ENCODE data around the gene GPHN.

The GPHN gene

GRCh38 chr14:66507722-66508546 lies at the start of gene GPHN:
Gene GPHN (plus strand): TSS chr14:66508147.
- H3K36me3 Mint-ChIP-seq (ENCODE audit: low read depth): peaks cover 19% of the 10 kb centered on the region
- intact Hi-C loops (cut with micrococcal nuclease): loop anchor here (5.0 kb wide), 1 partner anchor 734 kb away; the partner anchor contains the start of gene PALS1
- peak within 1 kb of the TSS; percentile 87 for H3K27ac Mint-ChIP-seq
- H3K4me1 Mint-ChIP-seq (ENCODE audit: low read depth): peaks cover 17% of the 10 kb centered on the region
- H3K27me3 Mint-ChIP-seq: peaks cover 22% of the 10 kb centered on the region
- H3K4me3 Mint-ChIP-seq: peak within 1 kb of the TSS; percentile 88
- H3K9me3 Mint-ChIP-seq: no peaks in the 10 kb centered on the region

- H3K27ac Mint-ChIP-seq: no peak overlapping the region
- H3K9me3 Mint-ChIP-seq: peaks cover 9% of the 10 kb centered on the region
- no peaks in the 10 kb centered on the region for H3K4me1 Mint-ChIP-seq (ENCODE audit: low read depth)
- no peaks in the 10 kb centered on the region for H3K36me3 Mint-ChIP-seq (ENCODE audit: low read depth)
- no peaks in the 10 kb centered on the region for H3K27me3 Mint-ChIP-seq
- intact Hi-C loops (cut with micrococcal nuclease): no loop called here
- H3K4me3 Mint-ChIP-seq: no peak overlapping the region
Observed at GRCh38 chr14:66459603-66460002, 48.3 kb upstream of the GPHN start.

GRCh38 chr14:66464261-66464660 lies 43.7 kb upstream of the GPHN start:
- Mint-ChIP-seq H3K9me3 (peaks cover 14% of the 10 kb centered on the region), H3K27ac (no peak overlapping the region), H3K36me3 (ENCODE audit: low read depth) (no peaks in the 10 kb centered on the region), H3K4me1 (ENCODE audit: low read depth) (no peaks in the 10 kb centered on the region), H3K27me3 (no peaks in the 10 kb centered on the region), H3K4me3 (no peak overlapping the region)
- intact Hi-C loops (cut with micrococcal nuclease): no loop called here

- H3K4me1 Mint-ChIP-seq (ENCODE audit: low read depth): no peaks in the 10 kb centered on the region
- intact Hi-C loops (cut with micrococcal nuclease): no loop called here
- no peaks in the 10 kb centered on the region for H3K36me3 Mint-ChIP-seq (ENCODE audit: low read depth)
- H3K9me3 Mint-ChIP-seq: peaks cover 44% of the 10 kb centered on the region
- H3K4me3 Mint-ChIP-seq: no peak overlapping the region
- no peaks in the 10 kb centered on the region for H3K27me3 Mint-ChIP-seq
- no peak overlapping the region for H3K27ac Mint-ChIP-seq
Observed at GRCh38 chr14:66468778-66469367, 39.1 kb upstream of the GPHN start.

GRCh38 chr14:66471584-66471983 lies 36.4 kb upstream of the GPHN start:
- intact Hi-C loops (cut with micrococcal nuclease): no loop called here

GRCh38 chr14:66472251-66472650 lies 35.7 kb upstream of the GPHN start:
- peaks cover 30% of the 10 kb centered on the region for H3K9me3 Mint-ChIP-seq
- H3K36me3 Mint-ChIP-seq (ENCODE audit: low read depth): no peaks in the 10 kb centered on the region
- H3K4me1 Mint-ChIP-seq (ENCODE audit: low read depth): no peaks in the 10 kb centered on the region
- no peaks in the 10 kb centered on the region for H3K27me3 Mint-ChIP-seq
- H3K27ac Mint-ChIP-seq: no peak overlapping the region
- no peak overlapping the region for H3K4me3 Mint-ChIP-seq
- intact Hi-C loops (cut with micrococcal nuclease): no loop called here

More at GRCh38 chr14:66471584-66471983, 36.4 kb upstream of the GPHN start:
- Mint-ChIP-seq H3K4me1 (ENCODE audit: low read depth) (no peaks in the 10 kb centered on the region), H3K9me3 (peaks cover 30% of the 10 kb centered on the region), H3K27ac (no peak overlapping the region), H3K4me3 (no peak overlapping the region), H3K36me3 (ENCODE audit: low read depth) (no peaks in the 10 kb centered on the region), H3K27me3 (no peaks in the 10 kb centered on the region)

- no peaks in the 10 kb centered on the region for H3K4me1 Mint-ChIP-seq (ENCODE audit: low read depth)
- H3K27ac Mint-ChIP-seq: no peak overlapping the region
- intact Hi-C loops (cut with micrococcal nuclease): no loop called here
- H3K9me3 Mint-ChIP-seq: peaks cover 30% of the 10 kb centered on the region
- no peak overlapping the region for H3K4me3 Mint-ChIP-seq
- no peaks in the 10 kb centered on the region for H3K27me3 Mint-ChIP-seq
- H3K36me3 Mint-ChIP-seq (ENCODE audit: low read depth): no peaks in the 10 kb centered on the region
Observed at GRCh38 chr14:66473223-66473622, 34.7 kb upstream of the GPHN start.

- H3K36me3 Mint-ChIP-seq (ENCODE audit: low read depth): no peaks in the 10 kb centered on the region
- no peaks in the 10 kb centered on the region for H3K27me3 Mint-ChIP-seq
- no peak overlapping the region for H3K4me3 Mint-ChIP-seq
- intact Hi-C loops (cut with micrococcal nuclease): no loop called here
- no peak overlapping the region for H3K27ac Mint-ChIP-seq
- H3K9me3 Mint-ChIP-seq: peaks cover 16% of the 10 kb centered on the region
- H3K4me1 Mint-ChIP-seq (ENCODE audit: low read depth): no peaks in the 10 kb centered on the region
Observed at GRCh38 chr14:66476964-66477363, 31.0 kb upstream of the GPHN start.

GRCh38 chr14:66477567-66477966 lies 30.4 kb upstream of the GPHN start:
- Mint-ChIP-seq H3K27ac (no peak overlapping the region), H3K36me3 (ENCODE audit: low read depth) (no peaks in the 10 kb centered on the region), H3K9me3 (peaks cover 11% of the 10 kb centered on the region), H3K4me3 (no peak overlapping the region), H3K27me3 (no peaks in the 10 kb centered on the region), H3K4me1 (ENCODE audit: low read depth) (no peaks in the 10 kb centered on the region)
- intact Hi-C loops (cut with micrococcal nuclease): no loop called here

- Mint-ChIP-seq H3K4me3 (no peak overlapping the region), H3K27ac (no peak overlapping the region), H3K27me3 (no peaks in the 10 kb centered on the region), H3K36me3 (ENCODE audit: low read depth) (no peaks in the 10 kb centered on the region), H3K4me1 (ENCODE audit: low read depth) (no peaks in the 10 kb centered on the region), H3K9me3 (no peaks in the 10 kb centered on the region)
- intact Hi-C loops (cut with micrococcal nuclease): no loop called here
Observed at GRCh38 chr14:66482873-66483272, 25.1 kb upstream of the GPHN start.

GRCh38 chr14:66483322-66483721 lies 24.6 kb upstream of the GPHN start:
- no peak overlapping the region for H3K4me3 Mint-ChIP-seq
- no peaks in the 10 kb centered on the region for H3K27me3 Mint-ChIP-seq
- no peaks in the 10 kb centered on the region for H3K36me3 Mint-ChIP-seq (ENCODE audit: low read depth)
- intact Hi-C loops (cut with micrococcal nuclease): no loop called here
- no peaks in the 10 kb centered on the region for H3K9me3 Mint-ChIP-seq
- no peaks in the 10 kb centered on the region for H3K4me1 Mint-ChIP-seq (ENCODE audit: low read depth)
- H3K27ac Mint-ChIP-seq: no peak overlapping the region

- intact Hi-C loops (cut with micrococcal nuclease): no loop called here
- Mint-ChIP-seq H3K9me3 (no peaks in the 10 kb centered on the region), H3K4me1 (ENCODE audit: low read depth) (no peaks in the 10 kb centered on the region), H3K27me3 (no peaks in the 10 kb centered on the region), H3K4me3 (no peak overlapping the region), H3K36me3 (ENCODE audit: low read depth) (no peaks in the 10 kb centered on the region), H3K27ac (no peak overlapping the region)
Observed at GRCh38 chr14:66485029-66485428, 22.9 kb upstream of the GPHN start.

- Mint-ChIP-seq H3K4me3 (no peak within 1 kb of the TSS), H3K27ac (no peak within 1 kb of the TSS), H3K27me3 (no peaks in the 10 kb centered on the region), H3K9me3 (no peaks in the 10 kb centered on the region), H3K36me3 (ENCODE audit: low read depth) (no peaks in the 10 kb centered on the region), H3K4me1 (ENCODE audit: low read depth) (peaks cover 4% of the 10 kb centered on the region)
- intact Hi-C loops (cut with micrococcal nuclease): no loop called here
Observed at GRCh38 chr14:66485910-66486421, 22.0 kb upstream of the GPHN start, which contains the start of gene CCDC196. Gene CCDC196 (plus strand): TSS chr14:66486371. CDS start chr14:66486503, 132 bp downstream.

GRCh38 chr14:66487164-66487563 lies 20.8 kb upstream of the GPHN start:
- Mint-ChIP-seq H3K9me3 (no peaks in the 10 kb centered on the region), H3K27me3 (no peaks in the 10 kb centered on the region), H3K27ac (no peak overlapping the region), H3K36me3 (ENCODE audit: low read depth) (no peaks in the 10 kb centered on the region), H3K4me3 (no peak overlapping the region), H3K4me1 (ENCODE audit: low read depth) (peaks cover 4% of the 10 kb centered on the region)
- intact Hi-C loops (cut with micrococcal nuclease): no loop called here

All from dendritic cell treated with granulocyte-macrophage colony-stimulating factor and Interleukin-4, amounts not matched to agents 40 ng/mL and 50 ng/mL, for 4 days (primary cell).